Astrocyte (in vitro differentiated cells and primary cell): ENCODE data around the gene GPR62. TPM values are rescaled to one million over a fixed set of nuclear protein-coding genes. Genes with fewer than 3 reads are reported as not detected.

Experiments used
- DNase-seq: peaks from one replicate; pipeline ENCODE4 v3.0.0-alpha.2; 2010; ENCODE audit warnings: low read depth
- FAIRE-seq: peaks from 2 replicates; lab custom pipeline; 2011; peaks lifted over from hg19 to GRCh38; lab: Jason Lieb, UNC
- H2AFZ ChIP-seq: 2 replicates; pipeline ENCODE4 v1.6.0; 2012; ENCODE audit warnings: low read depth, low read length, inconsistent platforms
- H3K27ac ChIP-seq: 2 replicates; pipeline ENCODE4 v1.5.1; 2011; ENCODE audit warnings: low read depth, low read length, inconsistent platforms
- H3K27me3 ChIP-seq: 2 replicates; pipeline ENCODE4 v1.6.0; 2011; ENCODE audit warnings: low read length, inconsistent platforms; ENCODE audit not compliant: insufficient read depth
- H3K36me3 ChIP-seq: 2 replicates; pipeline ENCODE4 v1.5.1; 2011; ENCODE audit warnings: low read length, inconsistent platforms; ENCODE audit not compliant: insufficient read depth
- H3K4me1 ChIP-seq: 2 replicates; pipeline ENCODE4 v1.5.1; 2011; ENCODE audit warnings: low read length, inconsistent platforms; ENCODE audit not compliant: insufficient read depth
- H3K4me2 ChIP-seq: 2 replicates; pipeline ENCODE4 v1.6.0; 2012; ENCODE audit warnings: low read length, inconsistent platforms
- H3K4me3 ChIP-seq: 2 replicates; pipeline ENCODE4 v1.5.1; 2011; ENCODE audit warnings: low read depth, mild to moderate bottlenecking, low read length, inconsistent platforms; ENCODE audit not compliant: insufficient read depth
- H3K79me2 ChIP-seq: 2 replicates; pipeline ENCODE4 v1.6.0; 2012; ENCODE audit warnings: mild to moderate bottlenecking, low read length, inconsistent platforms; ENCODE audit not compliant: insufficient read depth
- H3K9ac ChIP-seq: 2 replicates; pipeline ENCODE4 v1.6.0; 2012; ENCODE audit warnings: mild to moderate bottlenecking, low read length, inconsistent platforms
- H3K9me3 ChIP-seq: 2 replicates; pipeline ENCODE4 v1.5.1; 2012; ENCODE audit warnings: low read depth, mild to moderate bottlenecking, low read length, inconsistent platforms; ENCODE audit not compliant: insufficient read depth
- H4K20me1 ChIP-seq: 2 replicates; pipeline ENCODE4 v1.6.0; 2012; ENCODE audit warnings: low read length, inconsistent platforms; ENCODE audit not compliant: insufficient read depth
- H3K27ac Mint-ChIP-seq: one replicate; pipeline ENCODE4 v1.8.0; 2021; ENCODE audit warnings: mild to moderate bottlenecking, mixed read lengths; ENCODE audit not compliant: unreplicated experiment
- H3K27me3 Mint-ChIP-seq: one replicate; pipeline ENCODE4 v1.8.0; 2021; ENCODE audit warnings: low read depth, mixed read lengths; ENCODE audit not compliant: unreplicated experiment
- H3K36me3 Mint-ChIP-seq: one replicate; pipeline ENCODE4 v1.8.0; 2021; ENCODE audit warnings: low read depth, mixed read lengths; ENCODE audit not compliant: unreplicated experiment
- H3K4me1 Mint-ChIP-seq: one replicate; pipeline ENCODE4 v1.8.0; 2021; ENCODE audit warnings: low read depth, mixed read lengths; ENCODE audit not compliant: unreplicated experiment
- H3K4me3 Mint-ChIP-seq: one replicate; pipeline ENCODE4 v1.8.0; 2021; ENCODE audit warnings: mild to moderate bottlenecking, moderate library complexity, mixed read lengths; ENCODE audit not compliant: unreplicated experiment
- H3K9me3 Mint-ChIP-seq: one replicate; pipeline ENCODE4 v1.8.0; 2021; ENCODE audit warnings: mild to moderate bottlenecking, mixed read lengths; ENCODE audit not compliant: unreplicated experiment
- EZH2 ChIP-seq: IDR thresholded peaks from 2 replicates; pipeline ENCODE4 v1.6.1; 2012; ENCODE audit warnings: mild to moderate bottlenecking, low read length, inconsistent platforms; ENCODE audit not compliant: insufficient read depth
- total RNA-seq: library from RNA; stranded (reverse); gene quantifications from 2 replicates; pipeline ENCODE4 v1.2.1, GENCODE V29; 2021
- TF ChIP-seq, protein P1 (sequence below): IDR thresholded peaks from 2 replicates; pipeline ENCODE4 v1.5.1; 2011; ENCODE audit warnings: low read depth, mild to moderate bottlenecking, inconsistent platforms, low read length, moderate library complexity; ENCODE audit not compliant: insufficient read depth

The GPR62 gene
- total RNA-seq, 1 donor from 2014 or later: not detected

DNA sequence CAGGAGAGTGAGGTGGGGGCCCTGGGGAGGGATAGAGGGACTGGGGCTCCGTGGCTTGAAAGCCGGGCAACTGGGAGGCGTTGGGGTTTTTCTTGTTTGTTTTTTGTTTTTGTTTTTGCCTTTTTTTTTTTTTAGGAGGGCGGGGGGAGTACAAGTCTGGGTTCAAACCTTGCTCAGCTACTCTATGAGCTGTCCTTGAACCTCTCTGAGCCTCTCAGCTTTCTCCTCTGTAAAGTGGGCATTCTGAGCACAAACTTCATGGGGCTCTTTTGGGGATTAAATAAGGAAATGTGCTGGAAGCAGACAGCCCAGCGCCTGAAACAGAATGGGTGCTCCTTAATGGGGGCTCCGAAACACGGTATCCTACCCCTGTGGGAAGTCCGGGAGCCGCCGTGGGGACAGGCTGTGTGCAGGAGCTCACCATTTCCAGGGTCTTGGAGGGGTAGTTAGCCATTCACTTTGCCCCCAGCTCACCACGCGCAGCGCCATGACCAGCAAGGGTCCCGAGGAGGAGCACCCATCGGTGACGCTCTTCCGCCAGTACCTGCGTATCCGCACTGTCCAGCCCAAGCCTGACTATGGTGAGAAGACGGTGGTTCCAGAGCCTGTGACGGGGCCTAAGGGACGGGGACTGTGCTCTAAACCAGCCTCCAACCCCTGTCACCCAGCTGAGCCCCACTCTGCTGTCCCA is 28.5 kb downstream of the GPR62 start:
- peak overlapping the region; percentile 83 for H3K9ac ChIP-seq
- Mint-ChIP-seq H3K36me3 (no peaks in the 10 kb centered on the region), H3K27ac (peak overlapping the region; percentile 88), H3K4me3 (peak overlapping the region; percentile 85), H3K9me3 (no peaks in the 10 kb centered on the region), H3K27me3 (no peaks in the 10 kb centered on the region), H3K4me1 (peaks cover 4% of the 10 kb centered on the region)
- FAIRE-seq: no peak
- H3K4me1 ChIP-seq: peaks cover 15% of the 10 kb centered on the region
- DNase-seq: no peak
- peak overlapping the region; percentile 79 for H2AFZ ChIP-seq
- H3K27me3 ChIP-seq: no peaks in the 10 kb centered on the region
- H3K4me3 ChIP-seq: peak overlapping the region; percentile 71
- H3K79me2 ChIP-seq: peaks cover 17% of the 10 kb centered on the region
- peak overlapping the region; percentile 73 for H3K27ac ChIP-seq
- H3K9me3 ChIP-seq: no peaks in the 10 kb centered on the region
- TF ChIP-seq, protein P1, sequence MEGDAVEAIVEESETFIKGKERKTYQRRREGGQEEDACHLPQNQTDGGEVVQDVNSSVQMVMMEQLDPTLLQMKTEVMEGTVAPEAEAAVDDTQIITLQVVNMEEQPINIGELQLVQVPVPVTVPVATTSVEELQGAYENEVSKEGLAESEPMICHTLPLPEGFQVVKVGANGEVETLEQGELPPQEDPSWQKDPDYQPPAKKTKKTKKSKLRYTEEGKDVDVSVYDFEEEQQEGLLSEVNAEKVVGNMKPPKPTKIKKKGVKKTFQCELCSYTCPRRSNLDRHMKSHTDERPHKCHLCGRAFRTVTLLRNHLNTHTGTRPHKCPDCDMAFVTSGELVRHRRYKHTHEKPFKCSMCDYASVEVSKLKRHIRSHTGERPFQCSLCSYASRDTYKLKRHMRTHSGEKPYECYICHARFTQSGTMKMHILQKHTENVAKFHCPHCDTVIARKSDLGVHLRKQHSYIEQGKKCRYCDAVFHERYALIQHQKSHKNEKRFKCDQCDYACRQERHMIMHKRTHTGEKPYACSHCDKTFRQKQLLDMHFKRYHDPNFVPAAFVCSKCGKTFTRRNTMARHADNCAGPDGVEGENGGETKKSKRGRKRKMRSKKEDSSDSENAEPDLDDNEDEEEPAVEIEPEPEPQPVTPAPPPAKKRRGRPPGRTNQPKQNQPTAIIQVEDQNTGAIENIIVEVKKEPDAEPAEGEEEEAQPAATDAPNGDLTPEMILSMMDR: no peak
- TF ChIP-seq EZH2: no peak
- peak overlapping the region; percentile 99 for H3K4me2 ChIP-seq
- peaks cover 6% of the 10 kb centered on the region for H4K20me1 ChIP-seq
- peaks cover 2% of the 10 kb centered on the region for H3K36me3 ChIP-seq

GRCh38 chr3:51984269-51984647 is 29.1 kb downstream of the GPR62 start:
- Mint-ChIP-seq H3K27ac (no peak overlapping the region), H3K27me3 (no peaks in the 10 kb centered on the region), H3K9me3 (no peaks in the 10 kb centered on the region), H3K36me3 (no peaks in the 10 kb centered on the region), H3K4me1 (peaks cover 4% of the 10 kb centered on the region), H3K4me3 (peak overlapping the region; percentile 85)
- Histone ChIP-seq H3K79me2 (peaks cover 17% of the 10 kb centered on the region), H3K4me1 (peaks cover 15% of the 10 kb centered on the region), H3K4me3 (no peak overlapping the region), H3K9me3 (no peaks in the 10 kb centered on the region), H3K27ac (no peak overlapping the region), H3K9ac (no peak overlapping the region), H3K36me3 (peaks cover 2% of the 10 kb centered on the region), H3K27me3 (no peaks in the 10 kb centered on the region), H3K4me2 (peak overlapping the region; percentile 99), H2AFZ (no peak overlapping the region), H4K20me1 (peaks cover 6% of the 10 kb centered on the region)
- DNase-seq (no peak), FAIRE-seq (no peak)
- TF ChIP-seq EZH2: no peak
- TF ChIP-seq, protein P1: no peak

DNA sequence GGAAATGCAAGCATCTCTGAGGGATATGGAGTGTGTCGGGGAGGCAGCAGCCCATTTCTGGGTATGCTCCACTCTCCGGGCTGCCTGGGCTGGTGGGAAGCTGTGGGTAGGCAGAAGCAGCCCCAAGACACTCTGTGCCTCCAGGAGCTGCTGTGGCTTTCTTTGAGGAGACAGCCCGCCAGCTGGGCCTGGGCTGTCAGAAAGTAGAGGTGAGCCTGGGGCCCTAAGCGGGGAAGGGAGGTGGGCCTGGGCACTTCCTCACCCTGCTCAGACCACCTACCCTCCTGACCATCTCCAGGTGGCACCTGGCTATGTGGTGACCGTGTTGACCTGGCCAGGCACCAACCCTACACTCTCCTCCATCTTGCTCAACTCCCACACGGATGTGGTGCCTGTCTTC is 29.9 kb downstream of the GPR62 start:
- no peak overlapping the region for H3K4me3 Mint-ChIP-seq
- Histone ChIP-seq H3K27ac (no peak overlapping the region), H3K4me1 (peaks cover 15% of the 10 kb centered on the region), H3K9me3 (no peaks in the 10 kb centered on the region), H3K4me3 (no peak overlapping the region), H3K4me2 (no peak overlapping the region), H3K36me3 (peaks cover 2% of the 10 kb centered on the region), H3K9ac (no peak overlapping the region), H4K20me1 (peaks cover 6% of the 10 kb centered on the region), H3K79me2 (peaks cover 17% of the 10 kb centered on the region), H2AFZ (no peak overlapping the region), H3K27me3 (no peaks in the 10 kb centered on the region)
- no peak for TF ChIP-seq EZH2
- TF ChIP-seq, protein P1: no peak
- DNase-seq (no peak), FAIRE-seq (no peak)
- peaks cover 4% of the 10 kb centered on the region for H3K4me1 Mint-ChIP-seq
- H3K9me3 Mint-ChIP-seq: no peaks in the 10 kb centered on the region
- no peaks in the 10 kb centered on the region for H3K27me3 Mint-ChIP-seq
- H3K36me3 Mint-ChIP-seq: no peaks in the 10 kb centered on the region
- H3K27ac Mint-ChIP-seq: no peak overlapping the region
